PC-9 (cell line): Measurements from ENCODE around the gene CROCC2.

Experiments used
- EZH2 ChIP-seq: fragments of 200-600 bp; sonication (generic); IDR thresholded peaks from 2 replicates; pipeline ENCODE4 v1.8.0; 2017; ENCODE audit warnings: antibody characterized with exemption, low read depth
- TF ChIP-seq, protein P1 (sequence below): fragments of 200-600 bp; sonication (generic); conservative IDR thresholded peaks from 2 replicates; pipeline ENCODE4 v1.6.1; 2017; ENCODE audit warnings: mixed run types, antibody characterized with exemption, mild to moderate bottlenecking, moderate library complexity

DNA sequence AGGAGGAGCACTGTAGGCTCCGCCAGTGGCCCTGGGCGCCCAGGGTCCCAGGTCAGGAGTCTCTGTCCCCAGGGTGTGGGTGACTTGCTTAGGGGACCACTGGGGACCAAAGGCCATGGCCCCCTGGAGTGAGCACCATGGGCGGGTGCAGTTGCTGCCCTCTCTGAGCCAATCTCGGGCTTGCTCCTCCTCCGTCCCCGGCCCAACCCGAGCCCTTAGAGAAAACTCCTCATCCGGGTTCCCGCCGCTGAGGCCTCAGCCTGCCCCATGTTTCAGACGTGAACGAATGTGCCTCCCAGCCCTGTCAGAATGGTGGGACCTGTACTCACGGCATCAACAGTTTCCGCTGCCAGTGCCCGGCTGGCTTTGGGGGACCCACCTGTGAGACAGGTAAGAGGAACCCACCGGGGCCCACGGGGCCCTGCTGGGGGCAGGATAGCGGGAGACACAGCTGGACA is 130.9 kb downstream of the CROCC2 start:
- TF ChIP-seq, protein P1, sequence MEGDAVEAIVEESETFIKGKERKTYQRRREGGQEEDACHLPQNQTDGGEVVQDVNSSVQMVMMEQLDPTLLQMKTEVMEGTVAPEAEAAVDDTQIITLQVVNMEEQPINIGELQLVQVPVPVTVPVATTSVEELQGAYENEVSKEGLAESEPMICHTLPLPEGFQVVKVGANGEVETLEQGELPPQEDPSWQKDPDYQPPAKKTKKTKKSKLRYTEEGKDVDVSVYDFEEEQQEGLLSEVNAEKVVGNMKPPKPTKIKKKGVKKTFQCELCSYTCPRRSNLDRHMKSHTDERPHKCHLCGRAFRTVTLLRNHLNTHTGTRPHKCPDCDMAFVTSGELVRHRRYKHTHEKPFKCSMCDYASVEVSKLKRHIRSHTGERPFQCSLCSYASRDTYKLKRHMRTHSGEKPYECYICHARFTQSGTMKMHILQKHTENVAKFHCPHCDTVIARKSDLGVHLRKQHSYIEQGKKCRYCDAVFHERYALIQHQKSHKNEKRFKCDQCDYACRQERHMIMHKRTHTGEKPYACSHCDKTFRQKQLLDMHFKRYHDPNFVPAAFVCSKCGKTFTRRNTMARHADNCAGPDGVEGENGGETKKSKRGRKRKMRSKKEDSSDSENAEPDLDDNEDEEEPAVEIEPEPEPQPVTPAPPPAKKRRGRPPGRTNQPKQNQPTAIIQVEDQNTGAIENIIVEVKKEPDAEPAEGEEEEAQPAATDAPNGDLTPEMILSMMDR = no peak
- no peak for TF ChIP-seq EZH2
